Measurements from ENCODE around the gene ECT2.

Gene ECT2

GRCh38 chr3:172705170-172705569 lies 45.4 kb upstream of the ECT2 start:
- ChIA-PET CTCF (no interaction called here), POLR2A (no interaction called here)
- no peak for DNase-seq (ENCODE audit: extremely low spot score)
- TF ChIP-seq TARDBP (IDR thresholded peaks at IDR 0.05) (no peak), CTBP1 (IDR thresholded peaks at IDR 0.05; ENCODE audit: borderline replicate concordance) (no peak), SUZ12 (IDR thresholded peaks at IDR 0.05) (no peak), ELF4 (IDR thresholded peaks at IDR 0.05) (no peak), ARNT (IDR thresholded peaks at IDR 0.05) (no peak), SP1 (IDR thresholded peaks at IDR 0.05) (no peak), NFRKB (IDR thresholded peaks at IDR 0.05) (no peak), FOXA1 (IDR thresholded peaks at IDR 0.05) (no peak), HDGF (IDR thresholded peaks at IDR 0.05; ENCODE audit: borderline replicate concordance) (no peak), FOXM1 (IDR thresholded peaks at IDR 0.05; ENCODE audit: borderline replicate concordance) (no peak), LEF1 (IDR thresholded peaks at IDR 0.05; ENCODE audit: borderline replicate concordance) (no peak), FOXK2 (IDR thresholded peaks at IDR 0.05) (no peak), BHLHE40 (IDR thresholded peaks at IDR 0.05; ENCODE audit: borderline replicate concordance) (no peak), ZNF384 (IDR thresholded peaks at IDR 0.05) (no peak), L3MBTL2 (conservative IDR thresholded peaks at IDR 0.05) (no peak), PKNOX1 (IDR thresholded peaks at IDR 0.05) (no peak)

GRCh38 chr3:172707030-172707429 lies 43.5 kb upstream of the ECT2 start:
- POLR2A ChIA-PET = no interaction called here

GRCh38 chr3:172707967-172708366 lies 42.6 kb upstream of the ECT2 start:
- no peak for TF ChIP-seq ELF4 (IDR thresholded peaks at IDR 0.05)
- no peak for TF ChIP-seq NFRKB (IDR thresholded peaks at IDR 0.05)
- no peak for TF ChIP-seq TARDBP (IDR thresholded peaks at IDR 0.05)
- no peak for TF ChIP-seq SP1 (IDR thresholded peaks at IDR 0.05)
- no peak for TF ChIP-seq FOXA1 (IDR thresholded peaks at IDR 0.05)
- TF ChIP-seq FOXK2 (IDR thresholded peaks at IDR 0.05) = no peak
- no peak for TF ChIP-seq ARNT (IDR thresholded peaks at IDR 0.05)
- TF ChIP-seq CTBP1 (IDR thresholded peaks at IDR 0.05; ENCODE audit: borderline replicate concordance) = no peak
- no peak for TF ChIP-seq ZNF384 (IDR thresholded peaks at IDR 0.05)
- TF ChIP-seq SUZ12 (IDR thresholded peaks at IDR 0.05) = no peak
- TF ChIP-seq HDGF (IDR thresholded peaks at IDR 0.05; ENCODE audit: borderline replicate concordance) = no peak
- no peak for TF ChIP-seq BHLHE40 (IDR thresholded peaks at IDR 0.05; ENCODE audit: borderline replicate concordance)
- no peak for TF ChIP-seq L3MBTL2 (conservative IDR thresholded peaks at IDR 0.05)
- TF ChIP-seq FOXM1 (IDR thresholded peaks at IDR 0.05; ENCODE audit: borderline replicate concordance) = no peak
- TF ChIP-seq PKNOX1 (IDR thresholded peaks at IDR 0.05) = no peak
- no peak for TF ChIP-seq LEF1 (IDR thresholded peaks at IDR 0.05; ENCODE audit: borderline replicate concordance)
- no peak for DNase-seq (ENCODE audit: extremely low spot score)
- ChIA-PET POLR2A (interaction anchor here (0.9 kb wide), 1 partner anchor 43 kb away, joined by 3 read pairs; the partner anchor contains the start of gene ECT2), CTCF (no interaction called here)

More at GRCh38 chr3:172707030-172707429, 43.5 kb upstream of the ECT2 start:
- TF ChIP-seq BHLHE40 (IDR thresholded peaks at IDR 0.05; ENCODE audit: borderline replicate concordance) (no peak), ELF4 (IDR thresholded peaks at IDR 0.05) (no peak), SP1 (IDR thresholded peaks at IDR 0.05) (no peak), CTBP1 (IDR thresholded peaks at IDR 0.05; ENCODE audit: borderline replicate concordance) (no peak), FOXM1 (IDR thresholded peaks at IDR 0.05; ENCODE audit: borderline replicate concordance) (no peak), ZNF384 (IDR thresholded peaks at IDR 0.05) (no peak)
- no peak for DNase-seq (ENCODE audit: extremely low spot score)
- CTCF ChIA-PET = no interaction called here

- TF ChIP-seq L3MBTL2 (conservative IDR thresholded peaks at IDR 0.05) (no peak), FOXA1 (IDR thresholded peaks at IDR 0.05) (no peak), SUZ12 (IDR thresholded peaks at IDR 0.05) (no peak), ZNF384 (IDR thresholded peaks at IDR 0.05) (no peak), LEF1 (IDR thresholded peaks at IDR 0.05; ENCODE audit: borderline replicate concordance) (no peak), FOXM1 (IDR thresholded peaks at IDR 0.05; ENCODE audit: borderline replicate concordance) (no peak), NFRKB (IDR thresholded peaks at IDR 0.05) (no peak), CTBP1 (IDR thresholded peaks at IDR 0.05; ENCODE audit: borderline replicate concordance) (no peak), ARNT (IDR thresholded peaks at IDR 0.05) (no peak)
- CTCF ChIA-PET = no interaction called here
- POLR2A ChIA-PET = interaction anchor here (1.4 kb wide), 1 partner anchor 41 kb away, joined by 6 read pairs; the partner anchor contains the start of gene ECT2
- DNase-seq (ENCODE audit: extremely low spot score) = no peak
Observed at GRCh38 chr3:172708921-172709773, 41.4 kb upstream of the ECT2 start.

GRCh38 chr3:172709774-172710663 lies 40.5 kb upstream of the ECT2 start:
- POLR2A ChIA-PET = interaction anchor here (1.2 to 1.6 kb wide), 3 partner anchors 37 to 41 kb away, joined by 3 to 6 read pairs (median 6); partner anchors contain the start of gene ECT2
- DNase-seq (ENCODE audit: extremely low spot score) = peak; percentile 39
- CTCF ChIA-PET = interaction anchor here (0.6 kb wide), 2 partner anchors 32 to 63 kb away, joined by 3 to 5 read pairs; no protein-coding TSS in a partner anchor
- no peak for TF ChIP-seq HDGF (IDR thresholded peaks at IDR 0.05; ENCODE audit: borderline replicate concordance)
- no peak for TF ChIP-seq ARNT (IDR thresholded peaks at IDR 0.05)
- no peak for TF ChIP-seq ZNF384 (IDR thresholded peaks at IDR 0.05)
- no peak for TF ChIP-seq LEF1 (IDR thresholded peaks at IDR 0.05; ENCODE audit: borderline replicate concordance)
- no peak for TF ChIP-seq PKNOX1 (IDR thresholded peaks at IDR 0.05)
- no peak for TF ChIP-seq SP1 (IDR thresholded peaks at IDR 0.05)

Measured in HEK293T (cell line).